SK-N-SH (cell line): ENCODE data around the gene PSTK. TPM values are rescaled to one million over a fixed set of nuclear protein-coding genes. Genes with fewer than 3 reads are reported as not detected.

Experiments
- CTCF ChIA-PET: fragments of 300-600, 350-600 bp; formaldehyde crosslinking; extraction: SDS; loops from one replicate; lab custom pipeline; 2021; lab: Yijun Ruan, JAX
- POLR2A ChIA-PET: fragments of 350-600 bp; sonication (Branson Sonifier 250); formaldehyde crosslinking; extraction: SDS; loops from one replicate; lab custom pipeline; 2020; ENCODE audit warnings: antibody characterized with exemption, inconsistent platforms; lab: Yijun Ruan, JAX
- DNase-seq: peaks from one replicate; pipeline ENCODE4 v3.0.0; 2012
- H2AFZ ChIP-seq: fragments of 200-600 bp; sonication (generic); 2 replicates; pipeline ENCODE4 v1.8.1; 2016; ENCODE audit warnings: antibody characterized with exemption, mild to moderate bottlenecking, low read depth
- H3F3A ChIP-seq: fragments of 200-600 bp; sonication (generic); replicated peaks from 2 replicates; pipeline ENCODE3; 2016; ENCODE audit warnings: antibody characterized with exemption, mild to moderate bottlenecking; ENCODE audit not compliant: insufficient read depth
- H3K27ac ChIP-seq, 2 experiments: fragments of 200-500 bp in 1 of 2; fragments of 200-600 bp in 1 of 2; sonication (Bioruptor generic) in 1 of 2; sonication (generic), shearing (Covaris generic) in 1 of 2; 2 replicates each; pipeline versions ENCODE4 v1.5.1 to v1.6.1; 2014 to 2016; ENCODE audit warnings: low read depth in 2 of 2, inconsistent platforms in 1 of 2, low read length in 1 of 2, mild to moderate bottlenecking in 1 of 2, mixed read lengths in 1 of 2
- H3K27me3 ChIP-seq: fragments of 200-600 bp; sonication (generic), shearing (Covaris generic); 2 replicates; pipeline ENCODE4 v1.6.1; 2016; ENCODE audit warnings: mixed run types; ENCODE audit not compliant: insufficient read depth
- H3K36me3 ChIP-seq, 2 experiments: fragments of 200-500 bp in 1 of 2; fragments of 200-600 bp in 1 of 2; sonication (Bioruptor generic) in 1 of 2; sonication (generic) in 1 of 2; replicated peaks in 1 of 2; 2 replicates each; pipeline versions ENCODE3 to v1.5.1; 2014 to 2016; ENCODE audit warnings: low read length in 1 of 2, mild to moderate bottlenecking in 1 of 2; ENCODE audit not compliant: insufficient read depth in 2 of 2, control insufficient read depth in 1 of 2
- H3K4me1 ChIP-seq, 2 experiments: fragments of 200-500 bp in 1 of 2; fragments of 200-600 bp in 1 of 2; sonication (Bioruptor generic) in 1 of 2; sonication (generic), shearing (Covaris generic) in 1 of 2; 2 replicates each; pipeline versions ENCODE4 v1.5.1 to v1.6.1; 2014 to 2016; ENCODE audit warnings: low read depth in 1 of 2, low read length in 1 of 2, mixed run types in 1 of 2; ENCODE audit not compliant: insufficient read depth in 2 of 2, control insufficient read depth in 1 of 2
- H3K4me2 ChIP-seq: fragments of 200-600 bp; sonication (generic), shearing (Covaris generic); 2 replicates; pipeline ENCODE4 v1.6.1; 2017; ENCODE audit warnings: mixed run types
- H3K4me3 ChIP-seq, 2 experiments: fragments of 200-500 bp in 1 of 2; fragments of 200-600 bp in 1 of 2; sonication (Bioruptor generic) in 1 of 2; sonication (generic), shearing (Covaris generic) in 1 of 2; 2 replicates each; pipeline versions ENCODE4 v1.5.1 to v1.8.1; 2014 to 2016; ENCODE audit warnings: low read depth in 2 of 2, inconsistent platforms in 1 of 2, low read length in 1 of 2, mild to moderate bottlenecking in 1 of 2, mixed read lengths in 1 of 2, moderate library complexity in 1 of 2
- H3K79me2 ChIP-seq: fragments of 200-600 bp; sonication (generic); 2 replicates; pipeline ENCODE4 v1.8.1; 2017; ENCODE audit warnings: mild to moderate bottlenecking; ENCODE audit not compliant: insufficient read depth
- H3K9ac ChIP-seq: fragments of 200-600 bp; sonication (generic); 2 replicates; pipeline ENCODE4 v1.6.1; 2017; ENCODE audit warnings: mixed run types
- H3K9me2 ChIP-seq: fragments of 200-600 bp; sonication (generic); 2 replicates; pipeline ENCODE4 v1.6.1; 2017; ENCODE audit warnings: mixed run types
- H3K9me3 ChIP-seq: fragments of 200-600 bp; sonication (generic); 2 replicates; pipeline ENCODE4 v1.6.1; 2017; ENCODE audit warnings: mixed run types, mild to moderate bottlenecking, moderate library complexity
- H4K20me1 ChIP-seq: fragments of 200-600 bp; sonication (generic); 2 replicates; pipeline ENCODE4 v1.6.1; 2017; ENCODE audit warnings: mild to moderate bottlenecking, mixed run types; ENCODE audit not compliant: insufficient read depth
- CHD2 ChIP-seq: fragments of 150-350 bp; IDR thresholded peaks from 2 replicates; pipeline ENCODE4 v1.6.1; 2018; ENCODE audit warnings: low read length; ENCODE audit not compliant: partially characterized antibody
- ELF1 ChIP-seq: IDR thresholded peaks from 2 replicates; pipeline ENCODE4 v1.4.0; 2012
- EZH2phosphoT487 ChIP-seq: fragments of 200-600 bp; sonication (generic); IDR thresholded peaks from 2 replicates; pipeline ENCODE4 v1.6.1; 2017; ENCODE audit warnings: low read depth, mixed run types, mild to moderate bottlenecking, antibody characterized with exemption, moderate library complexity, borderline replicate concordance
- FOSL2 ChIP-seq: IDR thresholded peaks from 2 replicates; pipeline ENCODE4 v1.4.0; 2012; ENCODE audit warnings: low read depth, mild to moderate bottlenecking, moderate library complexity, borderline replicate concordance
- FOXJ3 ChIP-seq: sonication (generic); formaldehyde crosslinking; IDR thresholded peaks from 2 replicates; pipeline ENCODE4 v1.5.1; 2020; ENCODE audit warnings: mild to moderate bottlenecking, missing genetic modification reagents
- GABPA ChIP-seq: IDR thresholded peaks from 2 replicates; pipeline ENCODE4 v1.4.0; 2012; ENCODE audit warnings: low read depth, mild to moderate bottlenecking
- GATA2 ChIP-seq: sonication (generic); formaldehyde crosslinking; IDR thresholded peaks from 2 replicates; pipeline ENCODE4 v1.5.0; 2020; ENCODE audit warnings: mild to moderate bottlenecking, missing genetic modification reagents
- JUND ChIP-seq: IDR thresholded peaks from 2 replicates; pipeline ENCODE4 v1.4.0; 2012
- MEF2A ChIP-seq: IDR thresholded peaks from 2 replicates; pipeline ENCODE4 v1.4.0; 2012; ENCODE audit warnings: low read depth, borderline replicate concordance
- MXI1 ChIP-seq: IDR thresholded peaks from 2 replicates; pipeline ENCODE4 v1.6.1; 2012; ENCODE audit warnings: mild to moderate bottlenecking, low read depth, low read length, improper control_type of control experiment
- NFIC ChIP-seq: IDR thresholded peaks from 2 replicates; pipeline ENCODE4 v1.4.0; 2012; ENCODE audit warnings: borderline replicate concordance
- NRF1 ChIP-seq: IDR thresholded peaks from 2 replicates; pipeline ENCODE4 v1.6.1; 2012; ENCODE audit warnings: low read depth, mild to moderate bottlenecking, low read length
- RCOR1 ChIP-seq: fragments of 150-350 bp; IDR thresholded peaks from 2 replicates; pipeline ENCODE4 v1.6.1; 2017; ENCODE audit warnings: antibody characterized with exemption, low read length
- RXRA ChIP-seq: IDR thresholded peaks from 2 replicates; pipeline ENCODE4 v1.4.0; 2012; ENCODE audit warnings: low read depth, mild to moderate bottlenecking, borderline replicate concordance
- SMC3 ChIP-seq: IDR thresholded peaks from 2 replicates; pipeline ENCODE4 v1.6.1; 2012; ENCODE audit warnings: low read depth, low read length, improper control_type of control experiment
- TAF1 ChIP-seq: IDR thresholded peaks from 2 replicates; pipeline ENCODE4 v1.6.1; 2012; ENCODE audit warnings: low read depth, mild to moderate bottlenecking, low read length, moderate library complexity, borderline replicate concordance
- TCF12 ChIP-seq: IDR thresholded peaks from 2 replicates; pipeline ENCODE4 v1.4.0; 2012
- TEAD4 ChIP-seq: IDR thresholded peaks from 2 replicates; pipeline ENCODE4 v1.4.0; 2012; ENCODE audit warnings: mild to moderate bottlenecking, borderline replicate concordance; ENCODE audit not compliant: insufficient read depth
- YY1 ChIP-seq: IDR thresholded peaks from 2 replicates; pipeline ENCODE4 v1.4.0; 2012; ENCODE audit warnings: low read depth, mild to moderate bottlenecking
- WGBS: methylation state at CpG from one replicate; pipeline ENCODE4 v1.1.6; 2017; ENCODE audit warnings: low lambda C conversion rate; 5-methylcytosine and 5-hydroxymethylcytosine counted together
- polyA plus RNA-seq, 3 experiments: library from polyadenylated mRNA; depleted of rRNA; stranded (reverse); fragments of >200 nt; gene quantifications; 2 replicates each; pipeline ENCODE4 v1.2.3, GENCODE V29; 2012
- TF ChIP-seq, protein P1 (sequence below): IDR thresholded peaks from 2 replicates; pipeline ENCODE4 v1.4.0; 2012; ENCODE audit warnings: low read depth, borderline replicate concordance
- TF ChIP-seq, protein P2 (sequence below): IDR thresholded peaks from 2 replicates; pipeline ENCODE4; 2012
- TF ChIP-seq, protein P3 (sequence below): fragments of 150-350 bp; IDR thresholded peaks from 2 replicates; pipeline ENCODE4 v1.6.1; 2016; ENCODE audit warnings: mild to moderate bottlenecking, low read depth, low read length
- TF ChIP-seq, protein P4 (sequence below): IDR thresholded peaks from 2 replicates; pipeline ENCODE4 v1.6.1; 2012; ENCODE audit warnings: mild to moderate bottlenecking, low read depth, low read length, moderate library complexity
- TF ChIP-seq, protein P5 (sequence below): IDR thresholded peaks from 2 replicates; pipeline ENCODE4 v1.4.0; 2012; ENCODE audit warnings: low read depth, borderline replicate concordance

The PSTK gene
- polyA plus RNA-seq, 1 of the 3 experiments (the other 2 are of a cell fraction): 8.4 TPM

DNA sequence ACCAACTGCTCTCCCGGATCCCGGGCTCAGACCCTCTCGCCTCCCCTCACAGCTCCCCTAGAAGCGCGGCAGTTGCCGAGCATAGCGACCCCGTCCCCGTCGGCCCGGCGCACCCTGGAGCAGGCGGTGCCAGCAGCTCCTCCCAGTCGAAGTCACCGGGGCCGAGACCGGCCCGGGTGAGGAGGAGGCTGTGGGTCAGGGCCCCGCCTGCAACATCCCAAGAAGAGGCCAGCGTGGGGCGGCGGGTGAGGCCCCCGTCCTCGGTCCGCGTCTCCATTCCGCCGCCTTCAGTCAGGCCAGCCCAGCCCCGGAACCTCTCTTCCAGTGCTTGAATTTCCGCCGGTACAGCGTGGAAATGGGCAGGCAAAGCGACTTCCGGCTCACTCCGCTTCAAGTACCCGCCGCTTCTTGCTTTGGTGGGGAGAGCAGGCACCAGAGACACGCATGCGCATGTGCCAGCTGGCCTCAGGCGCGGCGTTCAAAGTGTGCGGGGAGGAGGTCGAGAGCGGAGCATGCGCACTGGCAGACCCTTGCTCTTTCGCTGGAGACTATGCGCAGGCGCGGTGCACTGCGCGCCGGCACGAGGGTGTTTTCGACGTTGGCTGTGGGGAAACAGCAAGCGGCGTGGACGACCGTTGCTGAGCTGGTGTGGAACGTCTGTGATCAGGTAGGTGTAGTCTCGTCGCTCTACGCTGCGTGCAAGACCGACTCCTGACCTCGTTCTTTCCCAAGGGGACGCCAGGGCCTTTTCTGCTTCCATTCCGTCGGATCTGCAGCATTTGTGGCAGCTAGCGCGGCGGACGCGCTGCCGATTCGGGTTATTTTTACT is 26.1 kb upstream of the PSTK start, which contains the start of gene C10orf88:
Gene C10orf88, minus strand, starts transcription at position 326 of the 829 bp plus-strand sequence. Its CDS starts 49 bp downstream, at position 277.
- peaks cover 48% of the 10 kb centered on the region for H3K79me2 ChIP-seq
- no peaks in the 10 kb centered on the region for H3K27me3 ChIP-seq
- no peaks in the 10 kb centered on the region for H4K20me1 ChIP-seq
- H3K36me3 ChIP-seq: peaks cover 15 to 16% of the 10 kb centered on the region in 2 experiments
- H3F3A ChIP-seq: no peaks in the 10 kb centered on the region
- ChIA-PET POLR2A (interaction anchor here (0.5 to 0.9 kb wide), 2 partner anchors 26 to 1848 kb away, joined by 3 to 5 read pairs; partner anchors contain the start of gene PSTK), CTCF (interaction anchor here (1.0 to 1.7 kb wide), 4 partner anchors 11 to 28 kb away, joined by 3 to 5 read pairs (median 3); partner anchors contain the start of gene PSTK)
- H2AFZ ChIP-seq: peak within 1 kb of the TSS; percentile 83
- H3K4me1 ChIP-seq: peaks cover 0 to 8% of the 10 kb centered on the region in 2 experiments; a peak in 2 of 4 replicates
- 14% methylated on average over 31 of the region's 77 CpGs for WGBS
- peak within 1 kb of the TSS; percentile 77 to 87 for H3K27ac ChIP-seq
- DNase-seq: peak; percentile 98
- no peaks in the 10 kb centered on the region for H3K9me3 ChIP-seq
- peak within 1 kb of the TSS; percentile 84 for H3K4me2 ChIP-seq
- peak within 1 kb of the TSS; percentile 88 for H3K9ac ChIP-seq
- H3K4me3 ChIP-seq: peak within 1 kb of the TSS; percentile 83 to 93
- H3K9me2 ChIP-seq: no peaks in the 10 kb centered on the region
- TF ChIP-seq YY1: 0 out of 2 replicates have a peak, but pooled peaks have one; percentile 47
- peak; percentile 9; the same call in 1 of the 2 replicates for TF ChIP-seq SMC3
- no peak for TF ChIP-seq TEAD4
- no peak for TF ChIP-seq FOXJ3 (CRISPR knock-in tag)
- peak; percentile 73; the same call in 1 of the 2 replicates for TF ChIP-seq RCOR1
- peak; percentile 62 for TF ChIP-seq ELF1
- TF ChIP-seq, protein P1, sequence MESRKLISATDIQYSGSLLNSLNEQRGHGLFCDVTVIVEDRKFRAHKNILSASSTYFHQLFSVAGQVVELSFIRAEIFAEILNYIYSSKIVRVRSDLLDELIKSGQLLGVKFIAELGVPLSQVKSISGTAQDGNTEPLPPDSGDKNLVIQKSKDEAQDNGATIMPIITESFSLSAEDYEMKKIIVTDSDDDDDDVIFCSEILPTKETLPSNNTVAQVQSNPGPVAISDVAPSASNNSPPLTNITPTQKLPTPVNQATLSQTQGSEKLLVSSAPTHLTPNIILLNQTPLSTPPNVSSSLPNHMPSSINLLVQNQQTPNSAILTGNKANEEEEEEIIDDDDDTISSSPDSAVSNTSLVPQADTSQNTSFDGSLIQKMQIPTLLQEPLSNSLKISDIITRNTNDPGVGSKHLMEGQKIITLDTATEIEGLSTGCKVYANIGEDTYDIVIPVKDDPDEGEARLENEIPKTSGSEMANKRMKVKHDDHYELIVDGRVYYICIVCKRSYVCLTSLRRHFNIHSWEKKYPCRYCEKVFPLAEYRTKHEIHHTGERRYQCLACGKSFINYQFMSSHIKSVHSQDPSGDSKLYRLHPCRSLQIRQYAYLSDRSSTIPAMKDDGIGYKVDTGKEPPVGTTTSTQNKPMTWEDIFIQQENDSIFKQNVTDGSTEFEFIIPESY: no peak
- TF ChIP-seq, protein P2, sequence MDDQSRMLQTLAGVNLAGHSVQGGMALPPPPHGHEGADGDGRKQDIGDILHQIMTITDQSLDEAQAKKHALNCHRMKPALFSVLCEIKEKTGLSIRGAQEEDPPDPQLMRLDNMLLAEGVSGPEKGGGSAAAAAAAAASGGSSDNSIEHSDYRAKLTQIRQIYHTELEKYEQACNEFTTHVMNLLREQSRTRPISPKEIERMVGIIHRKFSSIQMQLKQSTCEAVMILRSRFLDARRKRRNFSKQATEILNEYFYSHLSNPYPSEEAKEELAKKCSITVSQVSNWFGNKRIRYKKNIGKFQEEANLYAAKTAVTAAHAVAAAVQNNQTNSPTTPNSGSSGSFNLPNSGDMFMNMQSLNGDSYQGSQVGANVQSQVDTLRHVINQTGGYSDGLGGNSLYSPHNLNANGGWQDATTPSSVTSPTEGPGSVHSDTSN: no peak
- no peak for TF ChIP-seq RXRA
- TF ChIP-seq EZH2phosphoT487: no peak
- peak; percentile 90 for TF ChIP-seq CHD2
- no peak for TF ChIP-seq TCF12
- TF ChIP-seq NFIC: no peak
- TF ChIP-seq JUND: no peak
- peak; percentile 100 for TF ChIP-seq NRF1
- no peak for TF ChIP-seq GATA2
- TF ChIP-seq GABPA: peak; percentile 94
- TF ChIP-seq MEF2A: no peak
- no peak for TF ChIP-seq FOSL2
- TF ChIP-seq, protein P3, sequence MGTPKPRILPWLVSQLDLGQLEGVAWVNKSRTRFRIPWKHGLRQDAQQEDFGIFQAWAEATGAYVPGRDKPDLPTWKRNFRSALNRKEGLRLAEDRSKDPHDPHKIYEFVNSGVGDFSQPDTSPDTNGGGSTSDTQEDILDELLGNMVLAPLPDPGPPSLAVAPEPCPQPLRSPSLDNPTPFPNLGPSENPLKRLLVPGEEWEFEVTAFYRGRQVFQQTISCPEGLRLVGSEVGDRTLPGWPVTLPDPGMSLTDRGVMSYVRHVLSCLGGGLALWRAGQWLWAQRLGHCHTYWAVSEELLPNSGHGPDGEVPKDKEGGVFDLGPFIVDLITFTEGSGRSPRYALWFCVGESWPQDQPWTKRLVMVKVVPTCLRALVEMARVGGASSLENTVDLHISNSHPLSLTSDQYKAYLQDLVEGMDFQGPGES: 0 out of 2 replicates have a peak, but pooled peaks have one; percentile 11
- TF ChIP-seq MXI1: peak; percentile 90
- TF ChIP-seq TAF1: peak; percentile 94
- TF ChIP-seq, protein P4, sequence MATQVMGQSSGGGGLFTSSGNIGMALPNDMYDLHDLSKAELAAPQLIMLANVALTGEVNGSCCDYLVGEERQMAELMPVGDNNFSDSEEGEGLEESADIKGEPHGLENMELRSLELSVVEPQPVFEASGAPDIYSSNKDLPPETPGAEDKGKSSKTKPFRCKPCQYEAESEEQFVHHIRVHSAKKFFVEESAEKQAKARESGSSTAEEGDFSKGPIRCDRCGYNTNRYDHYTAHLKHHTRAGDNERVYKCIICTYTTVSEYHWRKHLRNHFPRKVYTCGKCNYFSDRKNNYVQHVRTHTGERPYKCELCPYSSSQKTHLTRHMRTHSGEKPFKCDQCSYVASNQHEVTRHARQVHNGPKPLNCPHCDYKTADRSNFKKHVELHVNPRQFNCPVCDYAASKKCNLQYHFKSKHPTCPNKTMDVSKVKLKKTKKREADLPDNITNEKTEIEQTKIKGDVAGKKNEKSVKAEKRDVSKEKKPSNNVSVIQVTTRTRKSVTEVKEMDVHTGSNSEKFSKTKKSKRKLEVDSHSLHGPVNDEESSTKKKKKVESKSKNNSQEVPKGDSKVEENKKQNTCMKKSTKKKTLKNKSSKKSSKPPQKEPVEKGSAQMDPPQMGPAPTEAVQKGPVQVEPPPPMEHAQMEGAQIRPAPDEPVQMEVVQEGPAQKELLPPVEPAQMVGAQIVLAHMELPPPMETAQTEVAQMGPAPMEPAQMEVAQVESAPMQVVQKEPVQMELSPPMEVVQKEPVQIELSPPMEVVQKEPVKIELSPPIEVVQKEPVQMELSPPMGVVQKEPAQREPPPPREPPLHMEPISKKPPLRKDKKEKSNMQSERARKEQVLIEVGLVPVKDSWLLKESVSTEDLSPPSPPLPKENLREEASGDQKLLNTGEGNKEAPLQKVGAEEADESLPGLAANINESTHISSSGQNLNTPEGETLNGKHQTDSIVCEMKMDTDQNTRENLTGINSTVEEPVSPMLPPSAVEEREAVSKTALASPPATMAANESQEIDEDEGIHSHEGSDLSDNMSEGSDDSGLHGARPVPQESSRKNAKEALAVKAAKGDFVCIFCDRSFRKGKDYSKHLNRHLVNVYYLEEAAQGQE: peak; percentile 61; the same call in 1 of the 2 replicates
- TF ChIP-seq, protein P5, sequence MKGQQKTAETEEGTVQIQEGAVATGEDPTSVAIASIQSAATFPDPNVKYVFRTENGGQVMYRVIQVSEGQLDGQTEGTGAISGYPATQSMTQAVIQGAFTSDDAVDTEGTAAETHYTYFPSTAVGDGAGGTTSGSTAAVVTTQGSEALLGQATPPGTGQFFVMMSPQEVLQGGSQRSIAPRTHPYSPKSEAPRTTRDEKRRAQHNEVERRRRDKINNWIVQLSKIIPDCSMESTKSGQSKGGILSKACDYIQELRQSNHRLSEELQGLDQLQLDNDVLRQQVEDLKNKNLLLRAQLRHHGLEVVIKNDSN: 0 out of 2 replicates have a peak, but pooled peaks have one; percentile 39
